HL-60 (cell line): ENCODE measurements around the gene CREB3L4.

Source experiments
- DNase-seq, 2 experiments: peaks; one replicate each; pipeline ENCODE4 v3.0.0-alpha.2; 2010 to 2020; ENCODE audit warnings: low read depth in 1 of 2, low spot score in 1 of 2
- H3K27ac ChIP-seq: fragments of 250-450 bp; sonication (Bioruptor Pico); replicated peaks from 2 replicates; pipeline ENCODE4 v1.5.1; 2020; ENCODE audit warnings: mild to moderate bottlenecking, moderate library complexity
- H3K27me3 ChIP-seq: fragments of 250-450 bp; sonication (Bioruptor Pico); 2 replicates; pipeline ENCODE4 v1.5.1; 2021; ENCODE audit warnings: mild to moderate bottlenecking, moderate library complexity; ENCODE audit not compliant: insufficient read depth, poor library complexity, severe bottlenecking
- H3K4me3 ChIP-seq: replicated peaks from 2 replicates; pipeline ENCODE4 v1.5.1; 2011; ENCODE audit warnings: mild to moderate bottlenecking, control low read depth, low read length; ENCODE audit not compliant: insufficient read depth
- CTCF ChIP-seq: IDR thresholded peaks from one replicate; pipeline ENCODE4 v1.5.1; 2011; ENCODE audit warnings: low read length, control low read depth, inconsistent platforms; ENCODE audit not compliant: insufficient read depth
- GABPA ChIP-seq: IDR thresholded peaks from 2 replicates; pipeline ENCODE4 v1.6.1; 2012; ENCODE audit warnings: low read depth
- POLR2AphosphoS5 ChIP-seq: IDR thresholded peaks from 2 replicates; pipeline ENCODE4 v1.6.1; 2012; ENCODE audit warnings: low read depth
- REST ChIP-seq: IDR thresholded peaks from 2 replicates; pipeline ENCODE4 v1.6.1; 2012; ENCODE audit warnings: low read depth; ENCODE audit not compliant: insufficient replicate concordance
- SPI1 ChIP-seq: IDR thresholded peaks from 2 replicates; pipeline ENCODE4 v1.6.1; 2012; ENCODE audit warnings: low read depth, mild to moderate bottlenecking, borderline replicate concordance

The CREB3L4 gene

GRCh38 chr1:153933955-153934354 is 33.7 kb upstream of the CREB3L4 start:
- no peaks in the 10 kb centered on the region for H3K27me3 ChIP-seq
- no peak for DNase-seq
- no peak overlapping the region for H3K4me3 ChIP-seq
- TF ChIP-seq POLR2AphosphoS5 = no peak
- TF ChIP-seq REST = no peak
- no peak for TF ChIP-seq GABPA
- TF ChIP-seq SPI1 = no peak
- TF ChIP-seq CTCF = no peak
- no peak overlapping the region for H3K27ac ChIP-seq

GRCh38 chr1:153934746-153935145 is 33.0 kb upstream of the CREB3L4 start:
- H3K27ac ChIP-seq = no peak overlapping the region
- H3K4me3 ChIP-seq = no peak overlapping the region
- DNase-seq = no peak
- no peak for TF ChIP-seq REST
- TF ChIP-seq CTCF = no peak
- no peak for TF ChIP-seq GABPA
- TF ChIP-seq SPI1 = no peak
- no peak for TF ChIP-seq POLR2AphosphoS5
- no peaks in the 10 kb centered on the region for H3K27me3 ChIP-seq

- Histone ChIP-seq H3K4me3 (no peak overlapping the region), H3K27ac (no peak overlapping the region), H3K27me3 (no peaks in the 10 kb centered on the region)
- no peak for TF ChIP-seq CTCF
- no peak for TF ChIP-seq GABPA
- no peak; the same call in 1 of the 2 replicates for TF ChIP-seq POLR2AphosphoS5
- no peak for TF ChIP-seq REST
- TF ChIP-seq SPI1 = no peak
- no peak for DNase-seq
These were observed 31.5 kb upstream of the CREB3L4 start for GRCh38 chr1:153936011-153936802.
